Transverse colon (tissue), 4 donors: Measurements from ENCODE around the gene DMD. TPM values are rescaled to one million over a fixed set of nuclear protein-coding genes. Genes with fewer than 3 reads are reported as not detected.
"Not testable (repeated sequence)": the region's sequence is repeated elsewhere in the genome, so short reads cannot be mapped to it uniquely, and the experiment has no call there.

Experiments used
- DNase-seq: peaks from one replicate; pipeline ENCODE4 v3.0.0-alpha.2; 2019
- H3K27ac ChIP-seq, 4 donors: fragments of 200-600 bp; sonication (generic); 2 replicates each; pipeline ENCODE4 v1.5.1; 2016 to 2018; ENCODE audit warnings: inconsistent platforms in 4 of 4
- H3K27me3 ChIP-seq: fragments of 200-600 bp; sonication (generic); 2 replicates; pipeline ENCODE4 v1.5.1; 2017; ENCODE audit warnings: inconsistent platforms
- H3K36me3 ChIP-seq, 4 donors: fragments of 200-600 bp; sonication (generic); 2 replicates each; pipeline ENCODE4 v1.5.1; 2017 to 2019; ENCODE audit warnings: inconsistent platforms in 4 of 4
- H3K4me1 ChIP-seq, 4 donors: fragments of 200-600 bp; sonication (generic); 2 replicates each; pipeline ENCODE4 v1.5.1; 2017 to 2020; ENCODE audit warnings: inconsistent platforms in 4 of 4
- H3K4me3 ChIP-seq, 4 donors: fragments of 200-600 bp; sonication (generic); 1 replicate in 1 of 4; 2 replicates in 3 of 4; pipeline versions ENCODE4 v1.5.1 to v1.6.1; 2017 to 2019; ENCODE audit warnings: inconsistent platforms in 4 of 4
- H3K9me3 ChIP-seq, 2 donors: fragments of 200-600 bp; sonication (generic); 2 replicates each; pipeline ENCODE4 v1.5.1; 2017 to 2019; ENCODE audit warnings: inconsistent platforms in 2 of 2
- CTCF ChIP-seq, 5 experiments: fragments of 200-600 bp in 3 of 5; fragments of 450-650 bp in 2 of 5; sonication (generic) in 3 of 5; IDR thresholded peaks; 1 replicate in 2 of 5; 2 replicates in 3 of 5; pipeline ENCODE4 v1.5.1; 2016 to 2017; ENCODE audit warnings: antibody characterized with exemption in 5 of 5, inconsistent platforms in 3 of 5, mild to moderate bottlenecking in 2 of 5, moderate library complexity in 1 of 5
- EP300 ChIP-seq: sonication (generic); formaldehyde crosslinking; IDR thresholded peaks from one replicate; pipeline ENCODE4 v1.6.1; 2017; ENCODE audit warnings: antibody characterized with exemption, low read depth
- POLR2A ChIP-seq: fragments of 450-650 bp; IDR thresholded peaks from one replicate; pipeline ENCODE4 v1.6.1; 2016; ENCODE audit warnings: antibody characterized with exemption, mild to moderate bottlenecking, moderate library complexity
- POLR2AphosphoS5 ChIP-seq, 3 donors: sonication (generic); formaldehyde crosslinking; IDR thresholded peaks; one replicate each; pipeline ENCODE4 v1.6.1; 2016; ENCODE audit warnings: antibody characterized with exemption in 3 of 3
- WGBS, 2 donors: methylation state at CpG; one replicate each; pipeline ENCODE4 v1.1.5; 2018; ENCODE audit warnings: low coverage in 1 of 2; 5-methylcytosine and 5-hydroxymethylcytosine counted together
- in situ Hi-C, 4 donors: fragments of 200-750 bp; cut with MboI; loops; one replicate each; pipeline versions ENCODE4 v1.15.0 to v1.15.1; 2017; ENCODE audit warnings: low sequenced_read_pairs in 3 of 4, low pct_ligation_motif_present in 1 of 4, low pct_unique_long_range_greater_than_20kb in 1 of 4
- intact Hi-C: fragments of 100-400 bp; cut with DNase I; formaldehyde crosslinking; loops from one replicate; pipeline ENCODE4 v1.15.1; 2023; ENCODE audit warnings: low total_unique reads
- total RNA-seq, 4 donors: library from RNA; depleted of rRNA; stranded (reverse); fragments of >200 nt; gene quantifications; one replicate each; pipeline ENCODE4 v1.1.0, GENCODE V29; 2016

Gene DMD
- total RNA-seq, 4 donors from 2014 or later = 20.9 to 44.6 (median 32.5) TPM

GRCh38 chrX:33078273-33078672 lies 133.1 kb downstream of the DMD start:
- no peak overlapping the region for H3K4me3 ChIP-seq
- no peaks in the 10 kb centered on the region for H3K36me3 ChIP-seq
- in situ Hi-C loops = no loop called here
- no peak overlapping the region for H3K27ac ChIP-seq
- no peak for DNase-seq
- intact Hi-C loops = no loop called here
- H3K27me3 ChIP-seq = no peaks in the 10 kb centered on the region
- WGBS, 2 donors = 83 to 88% methylated on average over 1 to 3 of the region's 3 CpGs
- TF ChIP-seq POLR2AphosphoS5 (IDR thresholded peaks at IDR 0.05) (no peak), CTCF (IDR thresholded peaks at IDR 0.05) (no peak), EP300 (no peak), POLR2A (no peak)
- no peaks in the 10 kb centered on the region for H3K4me1 ChIP-seq
- H3K9me3 ChIP-seq = no peaks in the 10 kb centered on the region

- intact Hi-C loops, H3K4me3 ChIP-seq, in situ Hi-C loops, H3K36me3 ChIP-seq, H3K4me1 ChIP-seq, H3K9me3 ChIP-seq, H3K27me3 ChIP-seq, DNase-seq, H3K27ac ChIP-seq: not testable (repeated sequence)
- 80 to 91% methylated on average over 1 to 11 of the region's 11 CpGs for WGBS, 2 donors
Observed at GRCh38 chrX:33073660-33074059, 137.7 kb downstream of the DMD start.

DNA sequence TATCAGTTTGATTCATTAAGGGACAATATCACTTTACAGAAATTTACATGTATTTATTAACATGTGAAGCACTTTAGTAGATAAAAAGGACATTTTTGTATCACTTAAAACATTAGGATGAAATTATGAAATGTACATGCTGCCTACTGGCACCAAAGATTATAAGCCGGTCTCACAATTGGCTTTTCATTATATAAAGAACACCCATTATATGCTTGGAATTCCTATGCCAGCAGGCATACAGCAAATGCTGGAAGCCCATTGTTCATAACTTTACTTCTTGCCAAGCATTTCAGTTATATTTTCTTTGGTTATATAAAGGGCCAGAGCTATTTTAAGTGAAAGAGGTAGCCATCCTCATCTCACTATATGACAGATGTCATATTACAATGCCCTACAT lies 145.9 kb downstream of the DMD start:
- Histone ChIP-seq H3K27me3 (no peaks in the 10 kb centered on the region), H3K9me3 (no peaks in the 10 kb centered on the region), H3K4me3 (no peak overlapping the region), H3K36me3 (no peaks in the 10 kb centered on the region), H3K27ac (no peak overlapping the region), H3K4me1 (no peaks in the 10 kb centered on the region)
- in situ Hi-C loops = no loop called here
- WGBS, 2 donors = 83 to 100% methylated on average over 1 of the region's 1 CpG
- no peak for DNase-seq
- intact Hi-C loops = no loop called here
- no peak for TF ChIP-seq CTCF (IDR thresholded peaks at IDR 0.05)
- no peak for TF ChIP-seq POLR2A
- no peak for TF ChIP-seq POLR2AphosphoS5 (IDR thresholded peaks at IDR 0.05)
- no peak for TF ChIP-seq EP300

- no peak for TF ChIP-seq CTCF (IDR thresholded peaks at IDR 0.05)
- no peak for TF ChIP-seq EP300
- no peak for TF ChIP-seq POLR2A
- no peak for TF ChIP-seq POLR2AphosphoS5 (IDR thresholded peaks at IDR 0.05)
- DNase-seq = no peak
- in situ Hi-C loops (no loop called here), intact Hi-C loops (no loop called here)
- Histone ChIP-seq H3K27ac (no peak overlapping the region), H3K27me3 (no peaks in the 10 kb centered on the region), H3K9me3 (no peaks in the 10 kb centered on the region), H3K4me1 (no peaks in the 10 kb centered on the region), H3K4me3 (no peak overlapping the region), H3K36me3 (no peaks in the 10 kb centered on the region)
- 82% methylated on average over 1 of the region's 1 CpG; no CpG with 5 or more reads in 1 of the 2 donors for WGBS, 2 donors
Observed at GRCh38 chrX:33062041-33062440, 149.3 kb downstream of the DMD start.

DNA sequence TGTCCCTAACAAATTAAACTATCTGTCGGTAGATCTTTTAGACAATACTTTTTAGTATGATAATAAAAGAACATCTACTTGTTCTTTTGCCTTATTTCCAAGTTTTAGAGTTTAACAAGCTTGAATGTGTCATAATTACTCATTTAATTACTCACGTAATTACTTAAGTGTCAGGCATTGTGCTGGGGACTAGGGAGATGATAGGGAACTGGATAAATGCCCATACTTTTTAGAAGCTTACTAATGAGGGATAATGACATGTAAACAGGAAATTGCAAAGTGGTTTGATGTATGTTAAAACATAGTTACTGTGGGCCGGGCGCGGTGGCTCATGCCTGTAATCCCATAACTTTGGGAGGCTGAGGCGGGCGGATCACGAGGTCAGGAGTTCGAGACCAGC lies 158.3 kb downstream of the DMD start:
- no peak for DNase-seq
- no peaks in the 10 kb centered on the region for H3K36me3 ChIP-seq
- WGBS, 2 donors = 86 to 100% methylated on average over 1 to 9 of the region's 9 CpGs
- no peak overlapping the region for H3K4me3 ChIP-seq
- TF ChIP-seq CTCF (IDR thresholded peaks at IDR 0.05) (no peak), POLR2A (no peak), EP300 (no peak), POLR2AphosphoS5 (IDR thresholded peaks at IDR 0.05) (no peak)
- no peaks in the 10 kb centered on the region for H3K27me3 ChIP-seq
- H3K9me3 ChIP-seq = no peaks in the 10 kb centered on the region
- intact Hi-C loops = no loop called here
- no peaks in the 10 kb centered on the region for H3K4me1 ChIP-seq
- H3K27ac ChIP-seq = no peak overlapping the region
- in situ Hi-C loops = no loop called here
